ENCODE results near the gene ZIC5. TPM values are rescaled to one million over a fixed set of nuclear protein-coding genes. Genes with fewer than 3 reads are reported as not detected.

The ZIC5 gene
- total RNA-seq, 4 donors from 2014 or later = not detected

DNA sequence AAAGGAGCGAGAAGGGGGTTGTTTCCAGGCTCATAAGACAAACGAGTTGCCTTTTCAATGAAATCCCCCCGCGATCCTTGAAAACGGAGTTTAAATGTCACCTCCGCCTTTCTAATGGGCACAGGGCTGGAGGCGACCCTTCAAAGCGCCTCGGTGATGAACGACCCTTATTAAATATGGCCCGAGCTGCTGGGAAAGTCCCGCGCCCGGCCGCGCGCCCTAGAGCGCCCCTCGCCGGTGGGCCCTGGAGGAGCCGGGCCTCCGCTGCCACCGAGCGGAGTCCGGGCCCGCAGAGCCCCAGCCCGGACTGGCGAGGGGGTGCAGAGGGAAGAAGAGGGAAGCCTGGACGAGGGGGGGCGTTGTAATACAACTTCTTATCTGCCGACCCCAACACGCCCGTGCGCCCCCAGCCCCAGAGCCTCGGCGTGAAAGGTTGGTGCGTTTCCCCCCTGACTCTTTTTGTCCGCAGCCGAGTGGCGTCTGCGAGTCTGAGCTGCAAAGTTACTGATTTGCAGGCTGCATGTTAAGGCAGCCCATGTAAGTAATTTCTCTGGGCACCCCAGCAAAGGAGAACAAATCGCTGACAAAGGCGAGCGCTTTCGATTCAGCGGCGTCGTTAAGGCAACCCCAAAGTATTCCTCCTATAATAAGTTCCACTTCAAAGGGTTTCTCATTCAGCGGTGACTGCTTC lies 11.9 kb downstream of the ZIC5 start:
- peaks cover 25 to 100% of the 10 kb centered on the region in 2 donors for H3K27me3 ChIP-seq
- DNase-seq (ENCODE audit: low spot score in 2 of 2) = no peak

DNA sequence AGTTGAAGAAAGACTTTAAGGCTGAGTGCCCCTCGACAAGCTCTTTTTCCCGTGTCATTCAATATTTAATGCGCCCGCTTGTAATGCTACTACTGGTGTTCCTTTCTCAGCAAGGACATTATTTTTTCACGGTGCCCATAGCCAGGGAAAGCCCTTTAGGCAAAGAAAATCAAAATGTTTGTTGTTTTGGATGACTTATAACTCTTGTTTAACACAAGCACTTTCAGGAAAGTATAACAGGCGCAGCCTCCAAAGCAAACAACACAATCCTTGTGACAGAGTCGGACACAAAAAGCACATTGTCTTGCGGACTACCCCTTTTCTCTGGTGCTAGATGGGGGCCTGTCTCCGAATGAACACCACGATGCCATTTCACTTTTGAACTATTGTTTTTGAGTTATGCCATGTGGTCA lies 12.4 kb downstream of the ZIC5 start:
- Histone ChIP-seq H3K27ac (no peak overlapping the region), H3K9me3 (no peaks in the 10 kb centered on the region), H3K36me3 (no peaks in the 10 kb centered on the region), H3K27me3 (peaks cover 25 to 100% of the 10 kb centered on the region in 2 donors), H3K4me1 (peaks cover 0 to 57% (median 25%) of the 10 kb centered on the region in 4 donors), H3K4me3 (peak overlapping the region in 1 of 4 donors; percentile 13)
- TF ChIP-seq POLR2A (IDR thresholded peaks at IDR 0.05) = no peak
- TF ChIP-seq EP300 (IDR thresholded peaks at IDR 0.05) = no peak
- TF ChIP-seq, protein P1, sequence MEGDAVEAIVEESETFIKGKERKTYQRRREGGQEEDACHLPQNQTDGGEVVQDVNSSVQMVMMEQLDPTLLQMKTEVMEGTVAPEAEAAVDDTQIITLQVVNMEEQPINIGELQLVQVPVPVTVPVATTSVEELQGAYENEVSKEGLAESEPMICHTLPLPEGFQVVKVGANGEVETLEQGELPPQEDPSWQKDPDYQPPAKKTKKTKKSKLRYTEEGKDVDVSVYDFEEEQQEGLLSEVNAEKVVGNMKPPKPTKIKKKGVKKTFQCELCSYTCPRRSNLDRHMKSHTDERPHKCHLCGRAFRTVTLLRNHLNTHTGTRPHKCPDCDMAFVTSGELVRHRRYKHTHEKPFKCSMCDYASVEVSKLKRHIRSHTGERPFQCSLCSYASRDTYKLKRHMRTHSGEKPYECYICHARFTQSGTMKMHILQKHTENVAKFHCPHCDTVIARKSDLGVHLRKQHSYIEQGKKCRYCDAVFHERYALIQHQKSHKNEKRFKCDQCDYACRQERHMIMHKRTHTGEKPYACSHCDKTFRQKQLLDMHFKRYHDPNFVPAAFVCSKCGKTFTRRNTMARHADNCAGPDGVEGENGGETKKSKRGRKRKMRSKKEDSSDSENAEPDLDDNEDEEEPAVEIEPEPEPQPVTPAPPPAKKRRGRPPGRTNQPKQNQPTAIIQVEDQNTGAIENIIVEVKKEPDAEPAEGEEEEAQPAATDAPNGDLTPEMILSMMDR (IDR thresholded peaks at IDR 0.05) = no peak
- WGBS, 2 donors = 12 to 17% methylated on average over 10 of the region's 10 CpGs
- DNase-seq (ENCODE audit: low spot score in 2 of 2) = no peak

More for the DNA sequence above, 11.9 kb downstream of the ZIC5 start:
- peaks cover 0 to 57% (median 25%) of the 10 kb centered on the region in 4 donors for H3K4me1 ChIP-seq
- H3K36me3 ChIP-seq = no peaks in the 10 kb centered on the region
- H3K9me3 ChIP-seq = no peaks in the 10 kb centered on the region
- no peak overlapping the region for H3K27ac ChIP-seq
- TF ChIP-seq, protein P1 (IDR thresholded peaks at IDR 0.05) = no peak
- TF ChIP-seq EP300 (IDR thresholded peaks at IDR 0.05) = no peak
- TF ChIP-seq POLR2A (IDR thresholded peaks at IDR 0.05) = no peak
- WGBS, 2 donors = 4% methylated on average over 45 to 48 of the region's 49 CpGs
- H3K4me3 ChIP-seq = peak overlapping the region in 1 of 4 donors; percentile 13

DNA sequence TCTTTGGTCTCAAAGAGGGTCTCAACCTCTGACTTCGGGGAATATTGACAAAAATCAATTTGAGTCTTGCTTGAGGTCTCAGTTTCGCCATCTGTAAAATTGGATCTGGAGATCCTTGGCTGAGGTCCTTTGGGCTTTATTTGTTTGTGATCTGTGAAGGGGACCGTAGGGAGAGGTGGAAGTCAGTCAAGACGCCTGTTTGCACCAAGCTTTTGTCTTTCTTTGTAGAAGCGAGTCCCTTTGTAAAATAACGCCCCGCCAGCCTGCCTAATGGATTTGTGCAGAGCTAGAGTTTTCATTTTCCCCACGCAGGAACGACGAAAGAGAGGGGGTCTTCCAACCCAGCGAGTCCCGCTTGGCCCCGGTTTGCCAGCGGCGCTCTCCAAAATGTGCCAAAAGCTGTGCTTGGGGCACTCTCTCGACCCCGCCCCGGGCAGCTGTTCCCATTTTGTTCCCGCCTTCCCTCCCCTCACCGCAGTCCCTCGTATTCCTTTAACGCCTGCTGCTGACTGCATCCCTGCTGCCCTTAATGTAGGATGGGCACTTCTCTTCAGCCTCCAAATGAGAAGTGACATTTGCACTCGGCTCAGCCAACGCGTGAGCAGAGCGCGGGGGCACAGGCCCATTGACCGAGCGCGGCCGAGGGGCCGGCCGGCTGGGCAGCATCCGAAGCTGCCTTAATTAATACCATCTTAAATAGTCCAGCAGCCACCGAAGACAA lies 13.0 kb downstream of the ZIC5 start:
- peaks cover 25 to 99% of the 10 kb centered on the region in 2 donors for H3K27me3 ChIP-seq
- H3K36me3 ChIP-seq = no peaks in the 10 kb centered on the region
- no peak overlapping the region for H3K27ac ChIP-seq
- WGBS, 2 donors = 9 to 11% methylated on average over 35 of the region's 35 CpGs
- H3K4me1 ChIP-seq = peaks cover 0 to 57% (median 25%) of the 10 kb centered on the region in 4 donors
- H3K4me3 ChIP-seq = no peak overlapping the region
- TF ChIP-seq EP300 (IDR thresholded peaks at IDR 0.05) = no peak
- TF ChIP-seq, protein P1 (IDR thresholded peaks at IDR 0.05) = no peak
- TF ChIP-seq POLR2A (IDR thresholded peaks at IDR 0.05) = no peak
- DNase-seq (ENCODE audit: low spot score in 2 of 2) = no peak
- H3K9me3 ChIP-seq = no peaks in the 10 kb centered on the region

DNA sequence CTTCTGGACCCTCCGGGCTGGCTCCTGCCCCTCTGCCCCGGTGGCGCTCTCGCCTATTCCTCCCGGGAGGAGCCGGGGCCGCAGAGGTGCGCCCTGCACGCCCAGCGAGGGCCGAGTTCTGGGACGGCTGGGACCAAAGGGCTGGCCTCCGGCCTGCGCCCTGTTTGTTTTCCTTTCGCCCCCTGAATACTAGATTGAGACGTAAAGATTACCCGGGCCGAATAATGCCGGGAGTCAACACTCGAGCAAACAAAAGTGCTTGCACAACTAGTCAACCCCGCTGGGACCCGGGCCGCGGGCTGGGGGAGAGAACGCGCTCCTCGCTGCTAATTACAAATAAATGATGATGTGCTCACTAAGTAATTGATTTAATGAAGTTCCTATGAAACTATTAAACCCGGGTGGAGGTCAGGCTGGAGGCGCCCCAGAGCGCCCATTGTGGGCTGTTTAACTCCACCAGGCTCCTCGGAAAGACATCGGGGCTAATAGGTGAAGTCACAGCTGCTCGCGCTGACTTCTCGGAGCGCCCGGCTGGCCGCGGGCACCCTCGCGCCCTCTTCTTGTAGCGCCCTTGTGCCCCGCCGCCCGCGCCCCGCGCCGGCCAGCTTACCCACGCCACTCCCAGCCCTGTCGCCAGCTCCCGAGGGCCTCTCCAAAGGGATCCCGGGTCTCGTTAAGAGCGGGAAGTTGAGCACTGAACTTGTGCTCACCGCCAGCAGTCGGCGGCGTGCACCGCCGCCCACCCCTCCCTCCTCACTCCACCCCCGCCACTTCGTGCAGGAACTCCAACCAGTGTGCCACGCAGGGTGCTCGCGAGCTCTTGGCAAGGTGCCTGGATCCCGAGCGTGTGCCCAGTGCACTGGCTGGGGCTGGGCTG lies 14.9 kb downstream of the ZIC5 start:
- Histone ChIP-seq H3K4me1 (peaks cover 0 to 57% (median 25%) of the 10 kb centered on the region in 4 donors), H3K4me3 (peak overlapping the region in 2 of 4 donors; percentile 6 to 32)

More for the DNA sequence above, 14.9 kb downstream of the ZIC5 start:
- no peak overlapping the region for H3K27ac ChIP-seq
- 2% methylated on average over 56 to 58 of the region's 68 CpGs for WGBS, 2 donors
- H3K27me3 ChIP-seq = peaks cover 25 to 99% of the 10 kb centered on the region in 2 donors
- no peak for TF ChIP-seq POLR2A (IDR thresholded peaks at IDR 0.05)
- TF ChIP-seq EP300 (IDR thresholded peaks at IDR 0.05) = no peak
- TF ChIP-seq, protein P1 (IDR thresholded peaks at IDR 0.05) = no peak
- H3K36me3 ChIP-seq = no peaks in the 10 kb centered on the region
- DNase-seq (ENCODE audit: low spot score in 2 of 2) = no peak
- no peaks in the 10 kb centered on the region for H3K9me3 ChIP-seq
